Thoracic aorta (tissue), 2 donors: ENCODE data around the gene PPP3R1. TPM values are rescaled to one million over a fixed set of nuclear protein-coding genes. Genes with fewer than 3 reads are reported as not detected.

ENCODE experiments used
- ATAC-seq: fragments of 150-250 bp; one replicate; pipeline ENCODE4 v1.8.0; 2017; ENCODE audit warnings: low read depth; ENCODE audit not compliant: insufficient number of reproducible peaks, low FRiP score
- DNase-seq: peaks from one replicate; pipeline ENCODE4 v3.0.0-alpha.2; 2020; ENCODE audit warnings: low spot score
- H3K27ac ChIP-seq, 2 donors: fragments of 200-600 bp; sonication (generic); 1 replicate in 1 of 2; 2 replicates in 1 of 2; pipeline ENCODE4 v1.5.1; 2016; ENCODE audit warnings: mild to moderate bottlenecking in 2 of 2, moderate library complexity in 2 of 2
- H3K27me3 ChIP-seq: fragments of 200-600 bp; sonication (generic); replicated peaks from 2 replicates; pipeline ENCODE4 v1.6.0; 2016; ENCODE audit warnings: mild to moderate bottlenecking; ENCODE audit not compliant: insufficient read depth
- H3K36me3 ChIP-seq: fragments of 200-600 bp; sonication (generic); one replicate; pipeline ENCODE4 v1.5.1; 2016
- H3K4me1 ChIP-seq, 2 donors: fragments of 200-600 bp; sonication (generic); 1 replicate in 1 of 2; 2 replicates in 1 of 2; pipeline versions ENCODE4 v1.5.1 to v1.6.0; 2016; ENCODE audit warnings: low read depth in 2 of 2, mild to moderate bottlenecking in 1 of 2; ENCODE audit not compliant: control insufficient read depth in 1 of 2
- H3K4me3 ChIP-seq: fragments of 200-600 bp; sonication (generic); 2 replicates; pipeline ENCODE4 v1.5.1; 2016; ENCODE audit warnings: mild to moderate bottlenecking
- H3K9me3 ChIP-seq: fragments of 200-600 bp; sonication (generic); 2 replicates; pipeline ENCODE4 v1.5.1; 2016
- total RNA-seq, 2 donors: library from RNA; depleted of rRNA; stranded (reverse); fragments of >200 nt; gene quantifications; one replicate each; pipeline versions ENCODE4 v1.1.0 to v1.2.3, GENCODE V29; 2016
- TF ChIP-seq, protein P1 (sequence below): fragments of 200-600 bp; sonication (generic); IDR thresholded peaks from one replicate; pipeline ENCODE4 v1.5.1; 2019; ENCODE audit warnings: antibody characterized with exemption

PPP3R1 gene
- total RNA-seq, 2 donors from 2014 or later: 27.1 to 39.3 TPM

DNA sequence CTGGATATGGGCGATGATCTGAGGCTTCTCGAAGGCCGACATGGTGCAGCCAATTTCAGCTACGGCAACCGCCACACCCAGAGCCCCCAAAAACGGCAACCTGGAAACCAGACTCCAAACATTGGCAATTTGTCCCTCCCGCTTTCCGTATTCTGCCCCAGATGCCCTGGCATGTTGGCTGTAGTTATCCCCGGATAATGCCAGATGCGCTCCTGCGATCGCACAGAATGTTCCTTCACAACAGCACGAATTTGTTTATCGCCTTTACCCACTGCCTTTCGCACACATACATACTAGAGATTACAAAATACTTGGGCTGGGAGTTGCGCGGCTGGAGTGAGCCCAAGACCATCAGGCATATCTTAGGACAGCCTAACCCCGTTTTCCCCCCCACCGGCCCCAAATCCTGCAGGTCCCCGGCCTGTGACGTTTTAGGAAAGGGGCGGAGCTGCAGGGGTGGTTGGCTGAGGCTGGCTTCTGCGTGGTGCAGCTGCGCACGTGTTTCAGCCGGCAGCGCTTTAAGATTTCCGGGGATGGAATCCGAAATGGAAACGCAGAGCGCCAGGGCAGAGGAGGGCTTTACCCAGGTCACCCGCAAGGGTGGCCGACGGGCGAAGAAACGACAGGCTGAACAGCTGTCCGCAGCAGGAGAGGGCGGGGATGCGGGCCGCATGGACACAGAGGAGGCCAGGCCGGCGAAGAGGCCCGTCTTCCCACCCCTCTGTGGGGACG is 94.8 kb downstream of the PPP3R1 start, which contains the start of gene PNO1:
Gene PNO1, plus strand, starts transcription at position 487 of the 732 bp plus-strand sequence. Its CDS starts 47 bp downstream, at position 534.
- ATAC-seq: peak; percentile 88
- peaks cover 7% of the 10 kb centered on the region for H3K36me3 ChIP-seq
- H3K27ac ChIP-seq: peak within 1 kb of the TSS; percentile 91 to 92
- H3K27me3 ChIP-seq: no peaks in the 10 kb centered on the region
- DNase-seq: peak; percentile 91
- peaks cover 14 to 32% of the 10 kb centered on the region in 2 donors for H3K4me1 ChIP-seq
- no peaks in the 10 kb centered on the region for H3K9me3 ChIP-seq
- TF ChIP-seq, protein P1, sequence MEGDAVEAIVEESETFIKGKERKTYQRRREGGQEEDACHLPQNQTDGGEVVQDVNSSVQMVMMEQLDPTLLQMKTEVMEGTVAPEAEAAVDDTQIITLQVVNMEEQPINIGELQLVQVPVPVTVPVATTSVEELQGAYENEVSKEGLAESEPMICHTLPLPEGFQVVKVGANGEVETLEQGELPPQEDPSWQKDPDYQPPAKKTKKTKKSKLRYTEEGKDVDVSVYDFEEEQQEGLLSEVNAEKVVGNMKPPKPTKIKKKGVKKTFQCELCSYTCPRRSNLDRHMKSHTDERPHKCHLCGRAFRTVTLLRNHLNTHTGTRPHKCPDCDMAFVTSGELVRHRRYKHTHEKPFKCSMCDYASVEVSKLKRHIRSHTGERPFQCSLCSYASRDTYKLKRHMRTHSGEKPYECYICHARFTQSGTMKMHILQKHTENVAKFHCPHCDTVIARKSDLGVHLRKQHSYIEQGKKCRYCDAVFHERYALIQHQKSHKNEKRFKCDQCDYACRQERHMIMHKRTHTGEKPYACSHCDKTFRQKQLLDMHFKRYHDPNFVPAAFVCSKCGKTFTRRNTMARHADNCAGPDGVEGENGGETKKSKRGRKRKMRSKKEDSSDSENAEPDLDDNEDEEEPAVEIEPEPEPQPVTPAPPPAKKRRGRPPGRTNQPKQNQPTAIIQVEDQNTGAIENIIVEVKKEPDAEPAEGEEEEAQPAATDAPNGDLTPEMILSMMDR: no peak
- H3K4me3 ChIP-seq: peak within 1 kb of the TSS; percentile 86

DNA sequence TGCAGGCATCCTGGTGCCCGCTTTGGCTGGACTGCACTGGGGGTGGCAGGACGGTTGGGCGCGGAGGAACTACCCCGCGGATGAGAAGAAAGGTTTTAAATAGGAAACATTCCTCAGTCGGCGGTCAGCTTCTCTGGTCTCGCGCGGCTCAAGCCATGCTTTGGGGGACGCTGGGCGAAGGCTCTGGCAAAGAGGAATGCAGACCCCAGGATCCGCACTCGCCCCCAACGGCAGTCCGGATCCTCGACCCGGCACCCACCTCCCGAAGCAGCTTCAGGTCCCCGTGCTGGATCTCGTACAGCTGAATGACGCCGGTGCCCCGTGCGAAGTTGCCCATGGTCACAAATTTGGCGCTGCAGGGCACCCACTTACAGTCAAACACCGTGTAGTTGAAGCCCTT is 95.3 kb downstream of the PPP3R1 start:
- peaks cover 7% of the 10 kb centered on the region for H3K36me3 ChIP-seq
- H3K4me3 ChIP-seq: peak overlapping the region; percentile 86
- ATAC-seq (peak; percentile 71), DNase-seq (no peak)
- H3K27ac ChIP-seq: peak overlapping the region; percentile 91 to 92
- peaks cover 14 to 32% of the 10 kb centered on the region in 2 donors for H3K4me1 ChIP-seq
- no peaks in the 10 kb centered on the region for H3K27me3 ChIP-seq
- TF ChIP-seq, protein P1: no peak
- H3K9me3 ChIP-seq: no peaks in the 10 kb centered on the region

GRCh38 chr2:68156419-68156818 is 95.9 kb downstream of the PPP3R1 start:
- ATAC-seq (no peak), DNase-seq (no peak)
- H3K9me3 ChIP-seq: no peaks in the 10 kb centered on the region
- H3K36me3 ChIP-seq: peaks cover 7% of the 10 kb centered on the region
- peaks cover 14 to 32% of the 10 kb centered on the region in 2 donors for H3K4me1 ChIP-seq
- peak overlapping the region; percentile 86 for H3K4me3 ChIP-seq
- H3K27me3 ChIP-seq: no peaks in the 10 kb centered on the region
- TF ChIP-seq, protein P1: no peak
- H3K27ac ChIP-seq: peak overlapping the region; percentile 91 to 92

- TF ChIP-seq, protein P1: no peak
Observed at GRCh38 chr2:68155618-68156017, 96.7 kb downstream of the PPP3R1 start.

DNA sequence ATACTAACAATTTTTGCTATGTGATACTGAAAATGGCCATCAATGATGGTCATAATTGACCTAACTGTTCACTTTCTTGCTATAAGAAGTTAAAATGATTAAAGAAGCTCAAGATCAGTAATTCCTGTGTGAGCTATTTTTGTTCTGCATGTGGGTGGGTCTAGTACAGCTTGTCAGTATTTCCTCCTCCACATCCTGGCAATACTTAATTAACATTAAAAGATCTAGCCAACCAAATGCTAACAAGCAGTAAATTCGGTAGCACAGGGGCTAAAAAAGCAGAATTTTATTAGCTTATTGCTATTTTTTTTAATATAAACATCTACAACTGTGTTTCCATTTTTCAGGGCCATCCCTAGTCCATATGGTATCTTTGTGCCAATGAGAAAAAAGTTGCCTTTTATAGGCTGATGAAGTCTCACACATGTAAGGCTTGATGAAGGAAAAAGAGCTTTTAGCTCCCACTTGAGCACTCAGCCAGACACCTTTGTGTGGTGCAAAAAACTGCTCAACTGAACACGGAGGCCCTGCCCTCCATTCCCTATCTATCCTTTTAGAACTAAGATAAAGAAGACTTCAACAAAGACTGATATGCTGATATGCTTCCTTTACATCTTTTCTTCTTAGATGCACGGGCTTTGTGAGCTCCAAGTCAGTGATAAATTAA is 99.5 kb downstream of the PPP3R1 start:
- Histone ChIP-seq H3K27me3 (no peaks in the 10 kb centered on the region), H3K27ac (no peak overlapping the region), H3K9me3 (no peaks in the 10 kb centered on the region), H3K4me1 (peaks cover 3 to 16% of the 10 kb centered on the region in 2 donors), H3K4me3 (no peak overlapping the region), H3K36me3 (no peaks in the 10 kb centered on the region)
- TF ChIP-seq, protein P1: no peak
- no peak for DNase-seq
- no peak for ATAC-seq

More at GRCh38 chr2:68155618-68156017, 96.7 kb downstream of the PPP3R1 start:
- Histone ChIP-seq H3K27ac (no peak overlapping the region), H3K4me3 (no peak overlapping the region), H3K27me3 (no peaks in the 10 kb centered on the region), H3K36me3 (peaks cover 5% of the 10 kb centered on the region), H3K9me3 (no peaks in the 10 kb centered on the region), H3K4me1 (peaks cover 14 to 32% of the 10 kb centered on the region in 2 donors)
- DNase-seq (no peak), ATAC-seq (no peak)
